Measurements from ENCODE around the gene GMDS.

Gene GMDS

DNA sequence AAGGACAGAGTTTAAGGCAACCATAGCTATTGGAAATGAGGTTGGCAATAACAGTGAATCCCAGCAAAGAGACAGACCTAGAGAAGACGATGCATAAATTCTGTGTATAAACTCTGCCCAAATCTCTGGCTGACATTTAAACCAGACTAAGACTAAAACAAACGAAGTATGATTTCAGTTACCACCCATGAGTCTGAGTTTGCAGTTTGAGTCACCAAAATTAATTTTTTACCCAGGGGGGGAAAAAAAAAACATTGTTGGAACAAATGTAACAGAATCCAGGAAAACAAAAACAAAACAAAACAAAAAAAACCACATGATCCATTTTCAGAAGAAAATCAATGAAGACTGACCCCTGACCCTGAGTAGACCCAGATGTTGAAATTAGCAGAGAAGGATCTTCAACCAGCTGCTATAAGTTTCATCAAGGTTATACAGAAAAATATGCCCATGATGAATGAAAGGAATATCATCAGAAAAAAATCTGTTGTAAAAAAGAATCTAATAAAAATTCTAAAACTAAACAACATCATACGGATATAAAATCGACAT lies 190.8 kb downstream of the GMDS start:
- in situ Hi-C loops (cut with MboI; ENCODE audit: low sequenced_read_pairs, unreplicated experiment): no loop called here
- TF ChIP-seq CTCF (IDR thresholded peaks at IDR 0.05; ENCODE audit: borderline replicate concordance, control extremely low read depth, extremely low read depth, insufficient read depth, missing control alignments): no peak
- no peak for DNase-seq (ENCODE audit: low spot score)

DNA sequence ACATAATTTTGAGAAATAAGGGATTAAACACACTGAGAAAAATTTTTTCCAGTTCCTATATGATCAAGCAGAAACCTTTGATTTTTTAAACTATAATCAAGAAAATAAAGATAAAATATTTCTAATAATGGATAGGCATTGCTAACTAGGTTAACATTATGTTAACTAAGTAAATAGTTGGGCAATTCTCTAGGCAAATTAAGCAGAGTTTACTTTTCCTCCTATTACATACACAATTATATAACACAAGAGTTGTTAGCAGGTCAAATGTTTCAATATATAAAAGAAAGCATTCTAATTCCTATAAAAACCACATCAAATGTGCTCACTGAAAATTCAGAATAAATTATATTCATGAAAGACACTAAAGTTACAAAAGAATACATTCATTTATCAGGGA lies 191.7 kb downstream of the GMDS start:
- no peak for DNase-seq (ENCODE audit: low spot score)
- TF ChIP-seq CTCF (IDR thresholded peaks at IDR 0.05; ENCODE audit: borderline replicate concordance, control extremely low read depth, extremely low read depth, insufficient read depth, missing control alignments): no peak
- in situ Hi-C loops (cut with MboI; ENCODE audit: low sequenced_read_pairs, unreplicated experiment): no loop called here

DNA sequence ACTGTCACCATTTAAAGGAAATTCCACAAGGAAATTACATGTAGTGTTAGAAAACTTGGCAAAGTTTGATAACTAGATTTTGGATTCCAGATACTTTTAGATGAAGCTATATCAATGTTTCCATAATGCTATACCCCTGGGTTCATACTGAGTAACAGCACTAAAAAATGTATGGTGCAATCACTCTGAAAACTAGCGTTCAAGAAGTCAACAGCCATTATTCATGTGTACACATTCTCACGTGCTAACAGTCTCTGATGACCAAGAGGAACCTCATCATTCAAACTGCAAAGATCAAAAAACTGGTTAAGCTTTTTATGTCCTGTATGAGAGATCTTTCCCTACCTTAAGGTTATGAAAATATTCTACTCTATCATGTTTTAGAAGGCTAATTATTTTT lies 197.6 kb downstream of the GMDS start:
- in situ Hi-C loops (cut with MboI; ENCODE audit: low sequenced_read_pairs, unreplicated experiment): no loop called here
- no peak for DNase-seq (ENCODE audit: low spot score)
- TF ChIP-seq CTCF (IDR thresholded peaks at IDR 0.05; ENCODE audit: borderline replicate concordance, control extremely low read depth, extremely low read depth, insufficient read depth, missing control alignments): no peak

DNA sequence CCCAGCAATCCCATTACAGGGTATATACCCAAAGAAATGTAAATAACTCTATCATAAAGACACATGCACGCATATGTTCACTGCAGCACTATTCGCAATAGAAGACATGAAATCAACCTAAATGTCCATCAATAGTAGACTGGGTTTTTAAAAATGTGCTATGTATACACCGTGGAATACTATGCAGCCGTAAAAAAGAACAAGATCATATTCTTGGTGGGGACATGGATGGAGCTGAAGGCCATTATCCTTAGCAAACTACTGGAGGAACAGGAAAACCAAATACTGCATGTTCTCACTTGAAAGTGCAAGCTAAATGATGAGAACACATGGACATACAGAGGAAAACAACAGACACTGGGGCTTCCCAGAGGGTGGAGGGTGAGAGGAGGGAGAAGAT lies 201.2 kb downstream of the GMDS start:
- no peak for DNase-seq (ENCODE audit: low spot score)
- TF ChIP-seq CTCF (IDR thresholded peaks at IDR 0.05; ENCODE audit: borderline replicate concordance, control extremely low read depth, extremely low read depth, insufficient read depth, missing control alignments): no peak
- in situ Hi-C loops (cut with MboI; ENCODE audit: low sequenced_read_pairs, unreplicated experiment): no loop called here

- TF ChIP-seq CTCF (IDR thresholded peaks at IDR 0.05; ENCODE audit: borderline replicate concordance, control extremely low read depth, extremely low read depth, insufficient read depth, missing control alignments): no peak
- in situ Hi-C loops (cut with MboI; ENCODE audit: low sequenced_read_pairs, unreplicated experiment): no loop called here
- no peak for DNase-seq (ENCODE audit: low spot score)
Observed at GRCh38 chr6:2042956-2043648, 202.3 kb downstream of the GMDS start.

GRCh38 chr6:2038092-2038491 lies 207.3 kb downstream of the GMDS start:
- no peak for TF ChIP-seq CTCF (IDR thresholded peaks at IDR 0.05; ENCODE audit: borderline replicate concordance, control extremely low read depth, extremely low read depth, insufficient read depth, missing control alignments)
- in situ Hi-C loops (cut with MboI; ENCODE audit: low sequenced_read_pairs, unreplicated experiment): no loop called here
- DNase-seq (ENCODE audit: low spot score): no peak

Data from GM13976 (cell line).